Hypothalamus (tissue), 51 donors: ENCODE measurements around the gene CASQ1.

ENCODE experiments used
- DNase-seq, 51 donors: peaks; one replicate each; lab custom pipeline; 2025; lab: John Stamatoyannopoulos, UW

Gene CASQ1

GRCh38 chr1:160221089-160221488, 30.7 kb downstream of the CASQ1 start:
- no peak for DNase-seq

- no peak for DNase-seq
These were observed 32.2 kb downstream of the CASQ1 start for GRCh38 chr1:160222546-160222945.

GRCh38 chr1:160224606-160225005, 34.2 kb downstream of the CASQ1 start:
- no peak for DNase-seq

- DNase-seq, result no peak
These were observed 35.0 kb downstream of the CASQ1 start for GRCh38 chr1:160225345-160225744.

- no peak for DNase-seq
These were observed 36.2 kb downstream of the CASQ1 start for GRCh38 chr1:160226623-160227022.

- DNase-seq, result no peak
These were observed 36.7 kb downstream of the CASQ1 start for GRCh38 chr1:160227034-160227433.

- DNase-seq, result no peak
These were observed 37.2 kb downstream of the CASQ1 start for GRCh38 chr1:160227561-160227960.

GRCh38 chr1:160228431-160228830, 38.1 kb downstream of the CASQ1 start:
- no peak for DNase-seq

- DNase-seq, result no peak
These were observed 42.5 kb downstream of the CASQ1 start for GRCh38 chr1:160232911-160233310.

GRCh38 chr1:160236806-160237205, 46.4 kb downstream of the CASQ1 start:
- no peak for DNase-seq

GRCh38 chr1:160237558-160237957, 47.2 kb downstream of the CASQ1 start:
- DNase-seq, result no peak

GRCh38 chr1:160238408-160238807, 48.0 kb downstream of the CASQ1 start:
- no peak for DNase-seq

GRCh38 chr1:160239582-160240299, 49.4 kb downstream of the CASQ1 start:
- no peak for DNase-seq

GRCh38 chr1:160243767-160244166, 53.4 kb downstream of the CASQ1 start:
- no peak for DNase-seq

- no peak for DNase-seq
These were observed 53.8 kb downstream of the CASQ1 start for GRCh38 chr1:160244209-160244608.

GRCh38 chr1:160245434-160245833, 55.1 kb downstream of the CASQ1 start:
- DNase-seq, result no peak

GRCh38 chr1:160247053-160247452, 56.7 kb downstream of the CASQ1 start:
- DNase-seq, result no peak

- DNase-seq, result no peak
These were observed 60.6 kb downstream of the CASQ1 start for GRCh38 chr1:160251011-160251410.
